Suprapubic skin (tissue), 3 donors: ENCODE data around the gene FIBIN.

Source experiments
- CTCF ChIP-seq, 2 donors: fragments of 200-600 bp in 1 of 2; fragments of 450-650 bp in 1 of 2; sonication (generic) in 1 of 2; IDR thresholded peaks; one replicate each; pipeline ENCODE4 v1.5.1; 2016 to 2019; ENCODE audit warnings: antibody characterized with exemption in 2 of 2, mild to moderate bottlenecking in 1 of 2, moderate library complexity in 1 of 2
- EP300 ChIP-seq: sonication (generic); formaldehyde crosslinking; IDR thresholded peaks from one replicate; pipeline ENCODE4 v1.6.1; 2017; ENCODE audit warnings: antibody characterized with exemption
- POLR2A ChIP-seq, 2 donors: fragments of 450-650 bp; IDR thresholded peaks; one replicate each; pipeline ENCODE4 v1.6.1; 2017; ENCODE audit warnings: antibody characterized with exemption in 2 of 2, mild to moderate bottlenecking in 2 of 2, moderate library complexity in 2 of 2

GRCh38 chr11:27008811-27009535 is 15.1 kb downstream of the FIBIN start:
- TF ChIP-seq CTCF (IDR thresholded peaks at IDR 0.05) = no peak
- TF ChIP-seq POLR2A (IDR thresholded peaks at IDR 0.05) = no peak
- no peak for TF ChIP-seq EP300
